ENCODE measurements around the gene ZNF787.
"Not testable (repeated sequence)": the region's sequence is repeated elsewhere in the genome, so short reads cannot be mapped to it uniquely, and the experiment has no call there.

ZNF787 gene

GRCh38 chr19:56098731-56099568, 22.1 kb downstream of the ZNF787 start:
- no peak overlapping the region for H2AK5ac ChIP-seq (ENCODE audit: low read length, severe bottlenecking)
- H3K18ac ChIP-seq (ENCODE audit: low read depth in 1 of 2, low read length in 2 of 2), result no peak overlapping the region
- H4K91ac ChIP-seq (ENCODE audit: low read length), result no peak overlapping the region
- no peak overlapping the region for H2BK5ac ChIP-seq (ENCODE audit: low read depth, low read length, poor library complexity, severe bottlenecking)
- no peak overlapping the region for H2BK15ac ChIP-seq (ENCODE audit: low read depth, poor library complexity, severe bottlenecking)
- no peak overlapping the region for H3K14ac ChIP-seq (ENCODE audit: low read length in 2 of 2)
- H3K4ac ChIP-seq (ENCODE audit: low read depth in 1 of 2, low read length in 2 of 2), result no peak overlapping the region
- H4K8ac ChIP-seq (ENCODE audit: low read length), result no peak overlapping the region
- no peak for DNase-seq
- H3K4me2 ChIP-seq (ENCODE audit: low read length, poor library complexity, severe bottlenecking), result no peak overlapping the region
- H3K36me3 ChIP-seq (ENCODE audit: control insufficient read depth in 1 of 2, insufficient read depth in 2 of 2, low read depth in 1 of 2, low read length in 2 of 2), result peaks cover 37 to 80% of the 10 kb centered on the region in 2 experiments
- H3K4me3 ChIP-seq (ENCODE audit: insufficient read depth in 1 of 2, low read depth in 1 of 2, low read length in 2 of 2), result no peak overlapping the region
- peaks cover 33% of the 10 kb centered on the region for H3K79me1 ChIP-seq (replicated peaks; ENCODE audit: low read length, poor library complexity, severe bottlenecking)
- H3K9me3 ChIP-seq (ENCODE audit: control insufficient read depth, low read length), result no peaks in the 10 kb centered on the region
- no peak overlapping the region for H2AFZ ChIP-seq (ENCODE audit: low read depth, low read length)
- H2BK120ac ChIP-seq (ENCODE audit: low read depth, low read length), result no peak overlapping the region
- H3K27me3 ChIP-seq (ENCODE audit: control insufficient read depth in 1 of 2, insufficient read depth in 1 of 2, low read length in 2 of 2), result no peaks in the 10 kb centered on the region
- no peak overlapping the region for H3K23ac ChIP-seq (ENCODE audit: low read length in 2 of 2)
- H3K27ac ChIP-seq (ENCODE audit: low read length, poor library complexity, severe bottlenecking), result no peak overlapping the region
- H3K4me1 ChIP-seq (ENCODE audit: control insufficient read depth, insufficient read depth, low read depth, low read length), result peaks cover 6% of the 10 kb centered on the region
- H3K9ac ChIP-seq (ENCODE audit: low read length), result no peak overlapping the region
- 98% methylated on average over 30 of the region's 34 CpGs for WGBS
- no peak overlapping the region for H2BK12ac ChIP-seq (ENCODE audit: low read length in 2 of 2)

- not testable (repeated sequence) for H3K23ac ChIP-seq (ENCODE audit: low read length in 2 of 2); H3K4ac ChIP-seq (ENCODE audit: low read depth in 1 of 2, low read length in 2 of 2); H2BK5ac ChIP-seq (ENCODE audit: low read depth, low read length, poor library complexity, severe bottlenecking); H2BK12ac ChIP-seq (ENCODE audit: low read length in 2 of 2); H3K14ac ChIP-seq (ENCODE audit: low read length in 2 of 2); H2AK5ac ChIP-seq (ENCODE audit: low read length, severe bottlenecking); H2BK15ac ChIP-seq (ENCODE audit: low read depth, poor library complexity, severe bottlenecking); H2AFZ ChIP-seq (ENCODE audit: low read depth, low read length); H2BK120ac ChIP-seq (ENCODE audit: low read depth, low read length); H3K4me2 ChIP-seq (ENCODE audit: low read length, poor library complexity, severe bottlenecking); H4K8ac ChIP-seq (ENCODE audit: low read length); H3K9ac ChIP-seq (ENCODE audit: low read length); H3K9me3 ChIP-seq (ENCODE audit: control insufficient read depth, low read length); H3K4me1 ChIP-seq (ENCODE audit: control insufficient read depth, insufficient read depth, low read depth, low read length); H4K91ac ChIP-seq (ENCODE audit: low read length); H3K18ac ChIP-seq (ENCODE audit: low read depth in 1 of 2, low read length in 2 of 2); H3K27me3 ChIP-seq (ENCODE audit: control insufficient read depth in 1 of 2, insufficient read depth in 1 of 2, low read length in 2 of 2); H3K4me3 ChIP-seq (ENCODE audit: insufficient read depth in 1 of 2, low read depth in 1 of 2, low read length in 2 of 2); H3K27ac ChIP-seq (ENCODE audit: low read length, poor library complexity, severe bottlenecking); DNase-seq
- Histone ChIP-seq H3K79me1 (replicated peaks; ENCODE audit: low read length, poor library complexity, severe bottlenecking) (peaks cover 38% of the 10 kb centered on the region), H3K36me3 (ENCODE audit: control insufficient read depth in 1 of 2, insufficient read depth in 2 of 2, low read depth in 1 of 2, low read length in 2 of 2) (peaks cover 43 to 81% of the 10 kb centered on the region in 2 experiments)
- WGBS, result 100% methylated on average over 19 of the region's 21 CpGs
Observed at GRCh38 chr19:56098237-56098636, 22.9 kb downstream of the ZNF787 start.

- H4K8ac ChIP-seq (ENCODE audit: low read length), result no peak overlapping the region
- 97% methylated on average over 7 of the region's 7 CpGs for WGBS
- no peak overlapping the region for H2BK5ac ChIP-seq (ENCODE audit: low read depth, low read length, poor library complexity, severe bottlenecking)
- H3K79me1 ChIP-seq (replicated peaks; ENCODE audit: low read length, poor library complexity, severe bottlenecking), result peaks cover 43% of the 10 kb centered on the region
- no peak overlapping the region for H2BK15ac ChIP-seq (ENCODE audit: low read depth, poor library complexity, severe bottlenecking)
- no peak overlapping the region for H3K27ac ChIP-seq (ENCODE audit: low read length, poor library complexity, severe bottlenecking)
- peaks cover 46 to 81% of the 10 kb centered on the region in 2 experiments for H3K36me3 ChIP-seq (ENCODE audit: control insufficient read depth in 1 of 2, insufficient read depth in 2 of 2, low read depth in 1 of 2, low read length in 2 of 2)
- no peak for DNase-seq
- no peaks in the 10 kb centered on the region for H3K9me3 ChIP-seq (ENCODE audit: control insufficient read depth, low read length)
- no peak overlapping the region for H2BK12ac ChIP-seq (ENCODE audit: low read length in 2 of 2)
- H3K4me1 ChIP-seq (ENCODE audit: control insufficient read depth, insufficient read depth, low read depth, low read length), result peaks cover 3% of the 10 kb centered on the region
- no peak overlapping the region for H2AK5ac ChIP-seq (ENCODE audit: low read length, severe bottlenecking)
- no peak overlapping the region for H2AFZ ChIP-seq (ENCODE audit: low read depth, low read length)
- no peak overlapping the region for H3K23ac ChIP-seq (ENCODE audit: low read length in 2 of 2)
- H3K4me3 ChIP-seq (ENCODE audit: insufficient read depth in 1 of 2, low read depth in 1 of 2, low read length in 2 of 2), result no peak overlapping the region
- H2BK120ac ChIP-seq (ENCODE audit: low read depth, low read length), result no peak overlapping the region
- no peak overlapping the region for H3K4ac ChIP-seq (ENCODE audit: low read depth in 1 of 2, low read length in 2 of 2)
- H3K14ac ChIP-seq (ENCODE audit: low read length in 2 of 2), result no peak overlapping the region
- no peak overlapping the region for H3K9ac ChIP-seq (ENCODE audit: low read length)
- no peaks in the 10 kb centered on the region for H3K27me3 ChIP-seq (ENCODE audit: control insufficient read depth in 1 of 2, insufficient read depth in 1 of 2, low read length in 2 of 2)
- H4K91ac ChIP-seq (ENCODE audit: low read length), result no peak overlapping the region
- no peak overlapping the region for H3K4me2 ChIP-seq (ENCODE audit: low read length, poor library complexity, severe bottlenecking)
- H3K18ac ChIP-seq (ENCODE audit: low read depth in 1 of 2, low read length in 2 of 2), result no peak overlapping the region
Observed at GRCh38 chr19:56097776-56098175, 23.3 kb downstream of the ZNF787 start.

- H2BK5ac ChIP-seq (ENCODE audit: low read depth, low read length, poor library complexity, severe bottlenecking), result no peak overlapping the region
- H3K18ac ChIP-seq (ENCODE audit: low read depth in 1 of 2, low read length in 2 of 2), result no peak overlapping the region
- no peak overlapping the region for H3K4ac ChIP-seq (ENCODE audit: low read depth in 1 of 2, low read length in 2 of 2)
- no peaks in the 10 kb centered on the region for H3K9me3 ChIP-seq (ENCODE audit: control insufficient read depth, low read length)
- no peak overlapping the region for H2BK120ac ChIP-seq (ENCODE audit: low read depth, low read length)
- H4K91ac ChIP-seq (ENCODE audit: low read length), result no peak overlapping the region
- peaks cover 43 to 80% of the 10 kb centered on the region in 2 experiments for H3K36me3 ChIP-seq (ENCODE audit: control insufficient read depth in 1 of 2, insufficient read depth in 2 of 2, low read depth in 1 of 2, low read length in 2 of 2)
- H3K27ac ChIP-seq (ENCODE audit: low read length, poor library complexity, severe bottlenecking), result no peak overlapping the region
- H3K14ac ChIP-seq (ENCODE audit: low read length in 2 of 2), result no peak overlapping the region
- H3K27me3 ChIP-seq (ENCODE audit: control insufficient read depth in 1 of 2, insufficient read depth in 1 of 2, low read length in 2 of 2), result no peaks in the 10 kb centered on the region
- 96% methylated on average over 23 of the region's 23 CpGs for WGBS
- no peak overlapping the region for H2AFZ ChIP-seq (ENCODE audit: low read depth, low read length)
- H4K8ac ChIP-seq (ENCODE audit: low read length), result no peak overlapping the region
- H2BK15ac ChIP-seq (ENCODE audit: low read depth, poor library complexity, severe bottlenecking), result no peak overlapping the region
- no peak overlapping the region for H2AK5ac ChIP-seq (ENCODE audit: low read length, severe bottlenecking)
- H3K9ac ChIP-seq (ENCODE audit: low read length), result no peak overlapping the region
- DNase-seq, result no peak
- peaks cover 47% of the 10 kb centered on the region for H3K79me1 ChIP-seq (replicated peaks; ENCODE audit: low read length, poor library complexity, severe bottlenecking)
- H3K4me1 ChIP-seq (ENCODE audit: control insufficient read depth, insufficient read depth, low read depth, low read length), result peaks cover 3% of the 10 kb centered on the region
- no peak overlapping the region for H3K23ac ChIP-seq (ENCODE audit: low read length in 2 of 2)
- H3K4me3 ChIP-seq (ENCODE audit: insufficient read depth in 1 of 2, low read depth in 1 of 2, low read length in 2 of 2), result no peak overlapping the region
- no peak overlapping the region for H3K4me2 ChIP-seq (ENCODE audit: low read length, poor library complexity, severe bottlenecking)
- no peak overlapping the region for H2BK12ac ChIP-seq (ENCODE audit: low read length in 2 of 2)
Observed at GRCh38 chr19:56097306-56097705, 23.8 kb downstream of the ZNF787 start.

Data from mesenchymal stem cell (in vitro differentiated cells and primary cell).